K562 (cell line): ENCODE data around the gene LRRC75A. TPM values are rescaled to one million over a fixed set of nuclear protein-coding genes. Genes with fewer than 3 reads are reported as not detected.

Experiments used
- ATF2 ChIP-seq: sonication (generic); formaldehyde crosslinking; IDR thresholded peaks from 2 replicates; pipeline ENCODE4 v1.8.1; 2022; ENCODE audit warnings: missing genetic modification reagents
- BRF1 ChIP-seq: IDR thresholded peaks from 3 replicates; pipeline ENCODE4 v1.6.1; 2011; ENCODE audit warnings: borderline replicate concordance, mild to moderate bottlenecking; ENCODE audit not compliant: insufficient read length; ENCODE audit errors: extremely low read depth
- EZH2 ChIP-seq: IDR thresholded peaks from 2 replicates; pipeline ENCODE4 v1.6.1; 2012; ENCODE audit warnings: low read depth, mild to moderate bottlenecking, inconsistent platforms, low read length, borderline replicate concordance
- HLTF ChIP-seq: fragments of 450-650 bp; IDR thresholded peaks from 2 replicates; pipeline ENCODE4 v1.6.1; 2016
- HNRNPLL ChIP-seq: fragments of 200-400 bp; formaldehyde crosslinking; IDR thresholded peaks from 2 replicates; pipeline ENCODE4 v1.6.1; 2017; ENCODE audit warnings: low read length, low read depth, mild to moderate bottlenecking; ENCODE audit not compliant: poor library complexity, severe bottlenecking
- HNRNPUL1 ChIP-seq: fragments of 200-400 bp; formaldehyde crosslinking; IDR thresholded peaks from 2 replicates; pipeline ENCODE4 v1.6.1; 2017; ENCODE audit warnings: low read length
- MITF ChIP-seq: IDR thresholded peaks from 2 replicates; pipeline ENCODE4 v1.6.1; 2014; ENCODE audit warnings: antibody characterized with exemption
- POLR2A ChIP-seq: fragments of 450-650 bp; conservative IDR thresholded peaks from 2 replicates; pipeline ENCODE4 v1.6.1; 2016
- POU5F1 ChIP-seq: fragments of 150-350 bp; IDR thresholded peaks from 2 replicates; pipeline ENCODE4 v1.6.1; 2014; ENCODE audit warnings: borderline replicate concordance, low read length, low read depth, mild to moderate bottlenecking; ENCODE audit not compliant: partially characterized antibody
- RCOR1 ChIP-seq, 2 experiments: IDR thresholded peaks; 2 replicates each; pipeline ENCODE4 v1.6.1; 2012; ENCODE audit warnings: low read depth in 2 of 2, low read length in 2 of 2, borderline replicate concordance in 1 of 2, improper control_type of control experiment in 1 of 2
- SMARCA5 ChIP-seq: fragments of 450-650 bp; IDR thresholded peaks from 2 replicates; pipeline ENCODE4 v1.6.1; 2016
- SPI1 ChIP-seq: IDR thresholded peaks from 2 replicates; pipeline ENCODE4 v1.6.1; 2011; ENCODE audit warnings: low read depth, low read length, control low read depth, borderline replicate concordance
- TEAD4 ChIP-seq, 2 experiments: sonication (generic) in 1 of 2; formaldehyde crosslinking in 1 of 2; IDR thresholded peaks; 2 replicates each; pipeline versions ENCODE4 v1.6.1 to v1.8.0; 2012 to 2022; ENCODE audit warnings: borderline replicate concordance in 1 of 2, inconsistent platforms in 1 of 2, low read length in 1 of 2, mild to moderate bottlenecking in 1 of 2, missing genetic modification reagents in 1 of 2
- WHSC1 ChIP-seq: IDR thresholded peaks from one replicate; pipeline ENCODE4 v1.6.1; 2012; ENCODE audit warnings: low read length, control low read depth, inconsistent platforms
- ZFP30 ChIP-seq: fragments of 250-450 bp; sonication (Bioruptor Pico); IDR thresholded peaks from 2 replicates; pipeline ENCODE4 v1.8.0; 2022; ENCODE audit warnings: moderate library complexity, mild to moderate bottlenecking, inconsistent platforms, borderline replicate concordance
- ZNF133 ChIP-seq: fragments of 250-450 bp; sonication (Bioruptor Pico); IDR thresholded peaks from 2 replicates; pipeline ENCODE4 v1.4.0; 2020; ENCODE audit warnings: mild to moderate bottlenecking
- ZNF23 ChIP-seq: fragments of 250-450 bp; sonication (Bioruptor Pico); IDR thresholded peaks from 2 replicates; pipeline ENCODE4 v1.4.0; 2020; ENCODE audit warnings: mild to moderate bottlenecking
- ZNF77 ChIP-seq: fragments of 250-450 bp; sonication (Bioruptor Pico); IDR thresholded peaks from 2 replicates; pipeline ENCODE4 v1.5.0; 2020
- polyA plus RNA-seq, 8 experiments: library from polyadenylated mRNA; depleted of rRNA in 4 of 8; stranded (reverse) in 5 of 8; unstranded in 3 of 8; fragments of >200 nt; fragmentation: Nextera tagmentation in 2 of 8; fragmentation: Illumina TruSeq in 1 of 8; extraction: Ambion mirVana in 2 of 8; extraction: Trizol in 1 of 8; gene quantifications; 2 replicates each; pipeline versions ENCODE4 v1.2.1 to v1.2.3, GENCODE V29; 2011 to 2014; ENCODE audit warnings: inconsistent platforms in 1 of 8, missing spikeins in 1 of 8
- total RNA-seq, 7 experiments: library from RNA; depleted of rRNA in 6 of 7; stranded (reverse); fragments of >200 nt in 6 of 7; fragmentation: Illumina TruSeq in 2 of 7; extraction: Trizol in 2 of 7; gene quantifications; 2 replicates each; pipeline versions ENCODE4 v1.2.1 to v1.2.3, GENCODE V29; 2011 to 2021; ENCODE audit warnings: low replicate concordance in 1 of 7
- TF ChIP-seq, protein P1 (sequence below): sonication (generic); formaldehyde crosslinking; IDR thresholded peaks from 2 replicates; pipeline ENCODE4 v1.5.0; 2020; ENCODE audit warnings: missing genetic modification reagents
- TF ChIP-seq, protein P2 (sequence below), 2 experiments: fragments of 450-650 bp in 1 of 2; sonication (generic) in 1 of 2; formaldehyde crosslinking; conservative IDR thresholded peaks; 2 replicates each; pipeline versions ENCODE4 v1.4.0 to v1.8.1; 2020 to 2022; ENCODE audit warnings: mild to moderate bottlenecking in 1 of 2, missing genetic modification reagents in 1 of 2
- TF ChIP-seq, protein P3 (sequence below): sonication (generic); formaldehyde crosslinking; IDR thresholded peaks from 2 replicates; pipeline ENCODE4 v1.8.0; 2022; ENCODE audit warnings: missing genetic modification reagents, mild to moderate bottlenecking, moderate library complexity, borderline replicate concordance
- TF ChIP-seq, protein P4 (sequence below): fragments of 250-450 bp; sonication (Bioruptor Pico); IDR thresholded peaks from 2 replicates; pipeline ENCODE4 v1.9.0; 2021; ENCODE audit warnings: mild to moderate bottlenecking

LRRC75A gene
- total and polyA plus RNA-seq, 9 of the 15 experiments (the other 6 are each of a cell fraction or from before 2014, with no cell fraction given) = 0.04 to 0.34 (median 0.08) TPM; not detected in 5

GRCh38 chr17:16415031-16415924 is 76.7 kb downstream of the LRRC75A start, which contains the start of gene TRPV2 (continued):
- no peak for TF ChIP-seq ATF2 (CRISPR knock-in tag)
- TF ChIP-seq, protein P1, sequence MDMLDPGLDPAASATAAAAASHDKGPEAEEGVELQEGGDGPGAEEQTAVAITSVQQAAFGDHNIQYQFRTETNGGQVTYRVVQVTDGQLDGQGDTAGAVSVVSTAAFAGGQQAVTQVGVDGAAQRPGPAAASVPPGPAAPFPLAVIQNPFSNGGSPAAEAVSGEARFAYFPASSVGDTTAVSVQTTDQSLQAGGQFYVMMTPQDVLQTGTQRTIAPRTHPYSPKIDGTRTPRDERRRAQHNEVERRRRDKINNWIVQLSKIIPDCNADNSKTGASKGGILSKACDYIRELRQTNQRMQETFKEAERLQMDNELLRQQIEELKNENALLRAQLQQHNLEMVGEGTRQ (CRISPR knock-in tag) = no peak
- no peak for TF ChIP-seq ZNF77
- TF ChIP-seq RCOR1 (IDR thresholded peaks at IDR 0.05; ENCODE audit: borderline replicate concordance in 1 of 2, low read depth in 2 of 2, low read length in 2 of 2) = no peak
- 0 out of 2 replicates have a peak, but pooled peaks have one; percentile 16 for TF ChIP-seq TEAD4 (IDR thresholded peaks at IDR 0.05; ENCODE audit: low read length)
- no peak for TF ChIP-seq TEAD4 (CRISPR knock-in tag; IDR thresholded peaks at IDR 0.05; ENCODE audit: borderline replicate concordance)
- TF ChIP-seq HLTF = no peak
- TF ChIP-seq ZNF23 = no peak
- TF ChIP-seq EZH2 = no peak
- no peak for TF ChIP-seq HNRNPUL1
- peak; percentile 79; the same call in 1 of the 2 replicates for TF ChIP-seq SPI1
- TF ChIP-seq, protein P2, sequence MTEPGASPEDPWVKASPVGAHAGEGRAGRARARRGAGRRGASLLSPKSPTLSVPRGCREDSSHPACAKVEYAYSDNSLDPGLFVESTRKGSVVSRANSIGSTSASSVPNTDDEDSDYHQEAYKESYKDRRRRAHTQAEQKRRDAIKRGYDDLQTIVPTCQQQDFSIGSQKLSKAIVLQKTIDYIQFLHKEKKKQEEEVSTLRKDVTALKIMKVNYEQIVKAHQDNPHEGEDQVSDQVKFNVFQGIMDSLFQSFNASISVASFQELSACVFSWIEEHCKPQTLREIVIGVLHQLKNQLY (CRISPR knock-in tag; conservative IDR thresholded peaks at IDR 0.05) = no peak
- no peak for TF ChIP-seq POU5F1
- TF ChIP-seq, protein P3, sequence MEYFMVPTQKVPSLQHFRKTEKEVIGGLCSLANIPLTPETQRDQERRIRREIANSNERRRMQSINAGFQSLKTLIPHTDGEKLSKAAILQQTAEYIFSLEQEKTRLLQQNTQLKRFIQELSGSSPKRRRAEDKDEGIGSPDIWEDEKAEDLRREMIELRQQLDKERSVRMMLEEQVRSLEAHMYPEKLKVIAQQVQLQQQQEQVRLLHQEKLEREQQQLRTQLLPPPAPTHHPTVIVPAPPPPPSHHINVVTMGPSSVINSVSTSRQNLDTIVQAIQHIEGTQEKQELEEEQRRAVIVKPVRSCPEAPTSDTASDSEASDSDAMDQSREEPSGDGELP (CRISPR knock-in tag) = 0 out of 2 replicates have a peak, but pooled peaks have one; percentile 38
- TF ChIP-seq SMARCA5 = no peak
- TF ChIP-seq HNRNPLL = no peak
- TF ChIP-seq BRF1 = no peak
- TF ChIP-seq WHSC1 = no peak
- TF ChIP-seq POLR2A = peak; percentile 82
- TF ChIP-seq ZNF133 (CRISPR knock-in tag) = no peak
- TF ChIP-seq ZFP30 (CRISPR knock-in tag) = no peak
- TF ChIP-seq, protein P4, sequence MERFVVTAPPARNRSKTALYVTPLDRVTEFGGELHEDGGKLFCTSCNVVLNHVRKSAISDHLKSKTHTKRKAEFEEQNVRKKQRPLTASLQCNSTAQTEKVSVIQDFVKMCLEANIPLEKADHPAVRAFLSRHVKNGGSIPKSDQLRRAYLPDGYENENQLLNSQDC (CRISPR knock-in tag) = no peak
- no peak for TF ChIP-seq MITF
